Stimulated activated naive CD4-positive, alpha-beta T cell treated with Interleukin-2 at 50 U/mL for 16 hours (primary cell): Measurements from ENCODE around the gene NCCRP1.

Experiments used
- DNase-seq: peaks from one replicate; lab custom pipeline; 2025; lab: John Stamatoyannopoulos, UW

The NCCRP1 gene

GRCh38 chr19:39165857-39166256 is 30.9 kb upstream of the NCCRP1 start:
- DNase-seq = no peak

GRCh38 chr19:39166571-39167391 is 30.0 kb upstream of the NCCRP1 start:
- DNase-seq = no peak

- DNase-seq = no peak
Measured at GRCh38 chr19:39167461-39168257, 29.1 kb upstream of the NCCRP1 start.

- DNase-seq = no peak
Measured at GRCh38 chr19:39168258-39169142, 28.3 kb upstream of the NCCRP1 start.

- no peak for DNase-seq
Measured at GRCh38 chr19:39169143-39169810, 27.5 kb upstream of the NCCRP1 start.

GRCh38 chr19:39170386-39171231 is 26.2 kb upstream of the NCCRP1 start:
- DNase-seq = no peak

GRCh38 chr19:39171479-39172465 is 25.0 kb upstream of the NCCRP1 start:
- no peak for DNase-seq

GRCh38 chr19:39172700-39173501 is 23.9 kb upstream of the NCCRP1 start:
- DNase-seq = no peak

GRCh38 chr19:39173502-39173991 is 23.2 kb upstream of the NCCRP1 start:
- DNase-seq = no peak

- no peak for DNase-seq
Measured at GRCh38 chr19:39174142-39174541, 22.6 kb upstream of the NCCRP1 start.

- no peak for DNase-seq
Measured at GRCh38 chr19:39174558-39175544, 21.9 kb upstream of the NCCRP1 start.

GRCh38 chr19:39175564-39175963 is 21.2 kb upstream of the NCCRP1 start:
- no peak for DNase-seq

- DNase-seq = no peak
Measured at GRCh38 chr19:39177110-39177699, 19.6 kb upstream of the NCCRP1 start.

- no peak for DNase-seq
Measured at GRCh38 chr19:39177736-39178135, 19.0 kb upstream of the NCCRP1 start.

GRCh38 chr19:39178296-39179006 is 18.3 kb upstream of the NCCRP1 start:
- no peak for DNase-seq

- no peak for DNase-seq
Measured at GRCh38 chr19:39179754-39180153, 17.0 kb upstream of the NCCRP1 start.
